ENCODE results near the gene MKRN2. TPM values are rescaled to one million over a fixed set of nuclear protein-coding genes. Genes with fewer than 3 reads are reported as not detected.
A peak's percentile ranks its signal among the peaks of the same experiment; 100 is the strongest.

The MKRN2 gene
- total and polyA plus RNA-seq, 2 of the 13 experiments (the other 11 are each of a cell fraction or from before 2014, with no cell fraction given): 25.5 to 34.3 TPM

DNA sequence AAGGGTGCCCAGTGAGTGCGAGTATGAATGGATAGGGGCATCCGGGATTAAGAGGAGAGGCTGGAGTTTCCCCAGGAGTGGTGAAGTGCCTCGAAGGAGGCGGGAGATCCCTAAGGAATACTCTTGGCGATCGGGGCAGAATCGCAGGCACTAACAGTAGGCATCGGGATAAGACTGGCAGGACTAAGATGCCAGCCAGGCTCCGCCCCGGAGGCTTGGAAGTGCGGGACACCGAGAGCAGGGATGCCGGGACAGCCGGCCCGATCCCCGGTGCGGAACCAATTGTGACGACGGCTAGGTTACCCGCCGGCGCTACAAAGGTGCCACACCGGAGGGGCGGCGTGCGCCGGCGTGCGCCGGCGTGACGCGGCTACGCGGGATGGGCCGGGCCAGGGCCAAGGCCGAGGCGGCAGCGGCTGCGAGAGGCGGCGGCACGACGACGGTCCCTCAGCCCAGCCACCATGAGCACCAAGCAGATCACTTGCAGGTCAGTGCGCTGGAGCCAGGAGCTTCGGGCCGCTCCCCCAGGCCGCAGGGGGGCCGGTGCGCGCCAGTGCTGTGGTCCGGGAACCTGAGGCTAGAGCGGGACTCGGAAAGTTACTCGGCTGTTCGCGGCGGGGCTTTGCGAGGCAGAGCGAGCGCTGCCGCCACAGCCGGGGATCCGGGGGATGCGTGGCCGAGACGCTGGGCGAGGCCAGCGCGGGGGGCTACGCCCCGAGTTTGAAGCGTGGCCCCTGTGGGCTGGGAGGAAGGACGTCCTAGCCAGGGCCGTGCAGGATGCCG lies at the start of gene MKRN2 (continued):
- TF ChIP-seq, protein P1, sequence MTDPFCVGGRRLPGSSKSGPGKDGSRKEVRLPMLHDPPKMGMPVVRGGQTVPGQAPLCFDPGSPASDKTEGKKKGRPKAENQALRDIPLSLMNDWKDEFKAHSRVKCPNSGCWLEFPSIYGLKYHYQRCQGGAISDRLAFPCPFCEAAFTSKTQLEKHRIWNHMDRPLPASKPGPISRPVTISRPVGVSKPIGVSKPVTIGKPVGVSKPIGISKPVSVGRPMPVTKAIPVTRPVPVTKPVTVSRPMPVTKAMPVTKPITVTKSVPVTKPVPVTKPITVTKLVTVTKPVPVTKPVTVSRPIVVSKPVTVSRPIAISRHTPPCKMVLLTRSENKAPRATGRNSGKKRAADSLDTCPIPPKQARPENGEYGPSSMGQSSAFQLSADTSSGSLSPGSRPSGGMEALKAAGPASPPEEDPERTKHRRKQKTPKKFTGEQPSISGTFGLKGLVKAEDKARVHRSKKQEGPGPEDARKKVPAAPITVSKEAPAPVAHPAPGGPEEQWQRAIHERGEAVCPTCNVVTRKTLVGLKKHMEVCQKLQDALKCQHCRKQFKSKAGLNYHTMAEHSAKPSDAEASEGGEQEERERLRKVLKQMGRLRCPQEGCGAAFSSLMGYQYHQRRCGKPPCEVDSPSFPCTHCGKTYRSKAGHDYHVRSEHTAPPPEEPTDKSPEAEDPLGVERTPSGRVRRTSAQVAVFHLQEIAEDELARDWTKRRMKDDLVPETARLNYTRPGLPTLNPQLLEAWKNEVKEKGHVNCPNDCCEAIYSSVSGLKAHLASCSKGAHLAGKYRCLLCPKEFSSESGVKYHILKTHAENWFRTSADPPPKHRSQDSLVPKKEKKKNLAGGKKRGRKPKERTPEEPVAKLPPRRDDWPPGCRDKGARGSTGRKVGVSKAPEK (CRISPR knock-in tag; IDR thresholded peaks at IDR 0.05; ENCODE audit: borderline replicate concordance): no peak
- TF ChIP-seq ZNF891 (CRISPR knock-in tag; IDR thresholded peaks at IDR 0.05) (peak; percentile 91; the same call in 1 of the 2 replicates), ZNF337 (CRISPR knock-in tag; IDR thresholded peaks at IDR 0.05; ENCODE audit: borderline replicate concordance, low read depth) (0 out of 2 replicates have a peak, but pooled peaks have one; percentile 84), THAP11 (CRISPR knock-in tag; IDR thresholded peaks at IDR 0.05) (peak; percentile 91), ETV5 (CRISPR knock-in tag; IDR thresholded peaks at IDR 0.05; ENCODE audit: borderline replicate concordance) (peak; percentile 60), SRY (CRISPR knock-in tag; IDR thresholded peaks at IDR 0.05) (peak; percentile 92), TRIM24 (CRISPR knock-in tag; IDR thresholded peaks at IDR 0.05) (no peak), ZNF567 (CRISPR knock-in tag; IDR thresholded peaks at IDR 0.05; ENCODE audit: borderline replicate concordance) (0 out of 2 replicates have a peak, but pooled peaks have one; percentile 42), TMF1 (CRISPR knock-in tag; IDR thresholded peaks at IDR 0.05; ENCODE audit: low read depth) (0 out of 2 replicates have a peak, but pooled peaks have one; percentile 82), ZNF790 (CRISPR knock-in tag; IDR thresholded peaks at IDR 0.05; ENCODE audit: borderline replicate concordance) (peak; percentile 61; the same call in 1 of the 2 replicates), CBX1 (IDR thresholded peaks at IDR 0.05; ENCODE audit: low read depth) (peak; percentile 73), ZNF737 (CRISPR knock-in tag; IDR thresholded peaks at IDR 0.05; ENCODE audit: borderline replicate concordance) (no peak; the same call in 1 of the 2 replicates), ZNF256 (CRISPR knock-in tag; conservative IDR thresholded peaks at IDR 0.05) (0 out of 2 replicates have a peak, but pooled peaks have one; percentile 51), ZNF703 (CRISPR knock-in tag; IDR thresholded peaks at IDR 0.05; ENCODE audit: borderline replicate concordance) (0 out of 2 replicates have a peak, but pooled peaks have one; percentile 69)
- TF ChIP-seq, protein P2, sequence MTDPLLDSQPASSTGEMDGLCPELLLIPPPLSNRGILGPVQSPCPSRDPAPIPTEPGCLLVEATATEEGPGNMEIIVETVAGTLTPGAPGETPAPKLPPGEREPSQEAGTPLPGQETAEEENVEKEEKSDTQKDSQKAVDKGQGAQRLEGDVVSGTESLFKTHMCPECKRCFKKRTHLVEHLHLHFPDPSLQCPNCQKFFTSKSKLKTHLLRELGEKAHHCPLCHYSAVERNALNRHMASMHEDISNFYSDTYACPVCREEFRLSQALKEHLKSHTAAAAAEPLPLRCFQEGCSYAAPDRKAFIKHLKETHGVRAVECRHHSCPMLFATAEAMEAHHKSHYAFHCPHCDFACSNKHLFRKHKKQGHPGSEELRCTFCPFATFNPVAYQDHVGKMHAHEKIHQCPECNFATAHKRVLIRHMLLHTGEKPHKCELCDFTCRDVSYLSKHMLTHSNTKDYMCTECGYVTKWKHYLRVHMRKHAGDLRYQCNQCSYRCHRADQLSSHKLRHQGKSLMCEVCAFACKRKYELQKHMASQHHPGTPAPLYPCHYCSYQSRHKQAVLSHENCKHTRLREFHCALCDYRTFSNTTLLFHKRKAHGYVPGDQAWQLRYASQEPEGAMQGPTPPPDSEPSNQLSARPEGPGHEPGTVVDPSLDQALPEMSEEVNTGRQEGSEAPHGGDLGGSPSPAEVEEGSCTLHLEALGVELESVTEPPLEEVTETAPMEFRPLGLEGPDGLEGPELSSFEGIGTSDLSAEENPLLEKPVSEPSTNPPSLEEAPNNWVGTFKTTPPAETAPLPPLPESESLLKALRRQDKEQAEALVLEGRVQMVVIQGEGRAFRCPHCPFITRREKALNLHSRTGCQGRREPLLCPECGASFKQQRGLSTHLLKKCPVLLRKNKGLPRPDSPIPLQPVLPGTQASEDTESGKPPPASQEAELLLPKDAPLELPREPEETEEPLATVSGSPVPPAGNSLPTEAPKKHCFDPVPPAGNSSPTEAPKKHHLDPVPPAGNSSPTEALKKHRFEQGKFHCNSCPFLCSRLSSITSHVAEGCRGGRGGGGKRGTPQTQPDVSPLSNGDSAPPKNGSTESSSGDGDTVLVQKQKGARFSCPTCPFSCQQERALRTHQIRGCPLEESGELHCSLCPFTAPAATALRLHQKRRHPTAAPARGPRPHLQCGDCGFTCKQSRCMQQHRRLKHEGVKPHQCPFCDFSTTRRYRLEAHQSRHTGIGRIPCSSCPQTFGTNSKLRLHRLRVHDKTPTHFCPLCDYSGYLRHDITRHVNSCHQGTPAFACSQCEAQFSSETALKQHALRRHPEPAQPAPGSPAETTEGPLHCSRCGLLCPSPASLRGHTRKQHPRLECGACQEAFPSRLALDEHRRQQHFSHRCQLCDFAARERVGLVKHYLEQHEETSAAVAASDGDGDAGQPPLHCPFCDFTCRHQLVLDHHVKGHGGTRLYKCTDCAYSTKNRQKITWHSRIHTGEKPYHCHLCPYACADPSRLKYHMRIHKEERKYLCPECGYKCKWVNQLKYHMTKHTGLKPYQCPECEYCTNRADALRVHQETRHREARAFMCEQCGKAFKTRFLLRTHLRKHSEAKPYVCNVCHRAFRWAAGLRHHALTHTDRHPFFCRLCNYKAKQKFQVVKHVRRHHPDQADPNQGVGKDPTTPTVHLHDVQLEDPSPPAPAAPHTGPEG (CRISPR knock-in tag; IDR thresholded peaks at IDR 0.05): peak; percentile 56; the same call in 1 of the 2 replicates
- TF ChIP-seq, protein P3, sequence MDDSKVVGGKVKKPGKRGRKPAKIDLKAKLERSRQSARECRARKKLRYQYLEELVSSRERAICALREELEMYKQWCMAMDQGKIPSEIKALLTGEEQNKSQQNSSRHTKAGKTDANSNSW (CRISPR knock-in tag; IDR thresholded peaks at IDR 0.05; ENCODE audit: borderline replicate concordance): no peak
- TF ChIP-seq, protein P4, sequence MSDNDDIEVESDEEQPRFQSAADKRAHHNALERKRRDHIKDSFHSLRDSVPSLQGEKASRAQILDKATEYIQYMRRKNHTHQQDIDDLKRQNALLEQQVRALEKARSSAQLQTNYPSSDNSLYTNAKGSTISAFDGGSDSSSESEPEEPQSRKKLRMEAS (IDR thresholded peaks at IDR 0.05): peak; percentile 82
- TF ChIP-seq, protein P5, sequence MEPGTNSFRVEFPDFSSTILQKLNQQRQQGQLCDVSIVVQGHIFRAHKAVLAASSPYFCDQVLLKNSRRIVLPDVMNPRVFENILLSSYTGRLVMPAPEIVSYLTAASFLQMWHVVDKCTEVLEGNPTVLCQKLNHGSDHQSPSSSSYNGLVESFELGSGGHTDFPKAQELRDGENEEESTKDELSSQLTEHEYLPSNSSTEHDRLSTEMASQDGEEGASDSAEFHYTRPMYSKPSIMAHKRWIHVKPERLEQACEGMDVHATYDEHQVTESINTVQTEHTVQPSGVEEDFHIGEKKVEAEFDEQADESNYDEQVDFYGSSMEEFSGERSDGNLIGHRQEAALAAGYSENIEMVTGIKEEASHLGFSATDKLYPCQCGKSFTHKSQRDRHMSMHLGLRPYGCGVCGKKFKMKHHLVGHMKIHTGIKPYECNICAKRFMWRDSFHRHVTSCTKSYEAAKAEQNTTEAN (CRISPR knock-in tag; conservative IDR thresholded peaks at IDR 0.05): 0 out of 2 replicates have a peak, but pooled peaks have one; percentile 22
